Osteocyte (in vitro differentiated cells): Measurements from ENCODE around the gene PAIP2. TPM values are rescaled to one million over a fixed set of nuclear protein-coding genes. Genes with fewer than 3 reads are reported as not detected.

ENCODE experiments used
- DNase-seq: peaks from one replicate; pipeline ENCODE4 v3.0.0; 2021; ENCODE audit warnings: mixed read lengths; ENCODE audit not compliant: unreplicated experiment; ENCODE audit errors: extremely low spot score
- H3K27ac Mint-ChIP-seq: one replicate; pipeline ENCODE4 v1.8.0; 2021; ENCODE audit warnings: mild to moderate bottlenecking, mixed read lengths; ENCODE audit not compliant: unreplicated experiment
- H3K27me3 Mint-ChIP-seq: one replicate; pipeline ENCODE4 v1.8.0; 2021; ENCODE audit warnings: mixed read lengths; ENCODE audit not compliant: unreplicated experiment
- H3K36me3 Mint-ChIP-seq: one replicate; pipeline ENCODE4 v1.8.0; 2021; ENCODE audit warnings: mixed read lengths; ENCODE audit not compliant: unreplicated experiment
- H3K4me1 Mint-ChIP-seq: one replicate; pipeline ENCODE4 v1.8.0; 2021; ENCODE audit warnings: mixed read lengths; ENCODE audit not compliant: unreplicated experiment
- H3K4me3 Mint-ChIP-seq: one replicate; pipeline ENCODE4 v1.8.0; 2021; ENCODE audit warnings: mild to moderate bottlenecking, moderate library complexity, mixed read lengths; ENCODE audit not compliant: unreplicated experiment
- H3K9me3 Mint-ChIP-seq: one replicate; pipeline ENCODE4 v1.8.0; 2021; ENCODE audit warnings: mixed read lengths; ENCODE audit not compliant: unreplicated experiment
- total RNA-seq: library from RNA; stranded (reverse); gene quantifications from 2 replicates; pipeline ENCODE4 v1.2.1, GENCODE V29; 2021
- TF ChIP-seq, protein P1 (sequence below): fragments of 200-600 bp; sonication (generic); IDR thresholded peaks from 2 replicates; pipeline ENCODE4 v1.5.0; 2021; ENCODE audit warnings: antibody characterized with exemption, mild to moderate bottlenecking, moderate library complexity

Gene PAIP2
- total RNA-seq, 1 donor from 2014 or later, result 71.8 TPM

DNA sequence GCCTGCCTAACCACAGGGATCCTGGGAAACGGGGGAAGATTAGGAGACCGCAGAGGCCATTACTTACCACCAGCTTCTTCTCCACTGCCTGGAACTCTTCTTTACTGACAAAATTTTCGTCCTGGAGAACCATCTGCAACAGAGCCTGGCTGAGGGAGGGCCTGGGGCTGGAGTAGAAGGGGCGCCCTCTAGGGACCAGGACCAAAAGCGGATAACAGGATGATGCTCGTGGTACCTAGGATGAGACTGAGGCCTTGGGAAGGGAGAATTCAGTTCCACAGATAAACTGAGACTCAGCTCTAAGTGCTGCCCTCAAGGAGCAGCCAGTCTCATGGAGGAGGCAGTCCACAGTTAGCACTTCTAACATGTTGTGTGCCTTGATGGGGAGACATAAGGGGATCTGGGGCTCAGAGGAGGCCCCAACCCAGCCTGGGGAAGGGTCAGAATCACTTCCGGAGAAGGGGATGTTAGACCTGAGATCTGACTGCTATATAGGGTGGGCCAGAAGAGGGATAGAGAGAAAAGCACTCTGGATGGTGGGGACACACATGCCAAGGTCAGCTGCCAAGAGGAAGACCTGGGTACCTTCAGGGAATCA, 61.0 kb downstream of the PAIP2 start:
- H3K4me3 Mint-ChIP-seq, result peak overlapping the region; percentile 96
- TF ChIP-seq, protein P1, sequence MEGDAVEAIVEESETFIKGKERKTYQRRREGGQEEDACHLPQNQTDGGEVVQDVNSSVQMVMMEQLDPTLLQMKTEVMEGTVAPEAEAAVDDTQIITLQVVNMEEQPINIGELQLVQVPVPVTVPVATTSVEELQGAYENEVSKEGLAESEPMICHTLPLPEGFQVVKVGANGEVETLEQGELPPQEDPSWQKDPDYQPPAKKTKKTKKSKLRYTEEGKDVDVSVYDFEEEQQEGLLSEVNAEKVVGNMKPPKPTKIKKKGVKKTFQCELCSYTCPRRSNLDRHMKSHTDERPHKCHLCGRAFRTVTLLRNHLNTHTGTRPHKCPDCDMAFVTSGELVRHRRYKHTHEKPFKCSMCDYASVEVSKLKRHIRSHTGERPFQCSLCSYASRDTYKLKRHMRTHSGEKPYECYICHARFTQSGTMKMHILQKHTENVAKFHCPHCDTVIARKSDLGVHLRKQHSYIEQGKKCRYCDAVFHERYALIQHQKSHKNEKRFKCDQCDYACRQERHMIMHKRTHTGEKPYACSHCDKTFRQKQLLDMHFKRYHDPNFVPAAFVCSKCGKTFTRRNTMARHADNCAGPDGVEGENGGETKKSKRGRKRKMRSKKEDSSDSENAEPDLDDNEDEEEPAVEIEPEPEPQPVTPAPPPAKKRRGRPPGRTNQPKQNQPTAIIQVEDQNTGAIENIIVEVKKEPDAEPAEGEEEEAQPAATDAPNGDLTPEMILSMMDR, result peak; percentile 40
- no peak for DNase-seq
- no peaks in the 10 kb centered on the region for H3K9me3 Mint-ChIP-seq
- peak overlapping the region; percentile 100 for H3K27ac Mint-ChIP-seq
- peaks cover 6% of the 10 kb centered on the region for H3K36me3 Mint-ChIP-seq
- no peaks in the 10 kb centered on the region for H3K27me3 Mint-ChIP-seq
- peaks cover 33% of the 10 kb centered on the region for H3K4me1 Mint-ChIP-seq

DNA sequence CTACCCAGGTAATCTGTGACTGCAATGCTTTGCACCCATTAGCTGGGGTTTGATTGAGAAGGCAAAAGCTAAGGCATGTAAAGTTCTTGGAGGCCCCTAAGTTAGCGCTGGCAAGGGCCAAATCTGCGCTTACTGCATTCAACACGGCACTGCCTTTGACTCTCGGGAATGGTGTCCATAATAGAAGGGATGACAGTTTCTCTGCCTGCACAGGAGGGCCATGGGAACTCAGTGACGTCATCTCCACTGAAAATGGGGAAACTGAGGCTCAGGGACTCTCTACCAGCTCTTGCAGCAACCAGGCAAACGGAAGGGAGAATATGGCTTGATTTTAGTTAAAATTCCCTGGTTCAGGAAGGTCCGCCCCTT, 61.7 kb downstream of the PAIP2 start:
- TF ChIP-seq, protein P1, result no peak
- peaks cover 29% of the 10 kb centered on the region for H3K4me1 Mint-ChIP-seq

DNA sequence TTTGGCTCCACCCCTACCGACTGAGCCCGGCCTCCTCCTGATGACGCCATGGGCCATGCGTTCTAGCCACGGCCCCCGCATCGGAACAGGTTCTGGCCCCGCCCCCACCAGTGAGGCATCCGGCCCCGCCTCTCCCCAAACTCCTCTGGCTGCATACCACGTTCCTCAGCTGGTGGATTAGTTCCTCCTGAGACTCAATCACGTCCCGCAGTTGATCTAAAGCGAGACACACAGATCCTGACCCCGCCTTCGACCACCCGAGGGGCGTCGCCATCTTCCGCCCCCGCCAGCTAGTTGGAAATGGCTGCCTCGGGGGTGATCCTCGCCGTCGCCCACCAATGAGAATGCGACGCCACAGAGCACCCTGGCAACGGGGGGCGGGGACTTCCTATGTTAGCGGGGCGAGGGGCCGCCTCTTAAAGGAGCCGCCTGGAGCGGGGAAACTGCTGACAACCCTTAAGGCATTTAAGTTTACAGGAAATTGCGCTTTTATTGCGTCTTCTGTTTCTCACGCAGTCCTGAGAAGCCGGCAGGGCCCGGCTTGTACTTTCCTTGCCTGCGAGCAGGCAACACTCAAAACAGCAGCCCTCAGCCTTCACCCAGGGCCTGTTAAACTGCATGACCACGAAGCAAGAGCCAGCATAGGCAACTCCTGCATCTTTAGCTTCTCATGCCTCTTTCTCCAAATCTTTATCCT, 62.3 kb downstream of the PAIP2 start, which contains the start of gene SPATA24:
Gene SPATA24 (minus strand): TSS at position 303 of the 697 bp plus-strand sequence. CDS start 29 bp downstream, at position 274.
- Mint-ChIP-seq H3K36me3 (peaks cover 6% of the 10 kb centered on the region), H3K9me3 (no peaks in the 10 kb centered on the region), H3K4me1 (peaks cover 29% of the 10 kb centered on the region), H3K4me3 (peak within 1 kb of the TSS; percentile 96), H3K27ac (peak within 1 kb of the TSS; percentile 100), H3K27me3 (no peaks in the 10 kb centered on the region)
- TF ChIP-seq, protein P1, result no peak
- peak; percentile 98 for DNase-seq

More for the DNA sequence above, 61.7 kb downstream of the PAIP2 start:
- Mint-ChIP-seq H3K9me3 (no peaks in the 10 kb centered on the region), H3K36me3 (peaks cover 6% of the 10 kb centered on the region), H3K27ac (peak overlapping the region; percentile 100), H3K27me3 (no peaks in the 10 kb centered on the region), H3K4me3 (peak overlapping the region; percentile 96)
- no peak for DNase-seq

DNA sequence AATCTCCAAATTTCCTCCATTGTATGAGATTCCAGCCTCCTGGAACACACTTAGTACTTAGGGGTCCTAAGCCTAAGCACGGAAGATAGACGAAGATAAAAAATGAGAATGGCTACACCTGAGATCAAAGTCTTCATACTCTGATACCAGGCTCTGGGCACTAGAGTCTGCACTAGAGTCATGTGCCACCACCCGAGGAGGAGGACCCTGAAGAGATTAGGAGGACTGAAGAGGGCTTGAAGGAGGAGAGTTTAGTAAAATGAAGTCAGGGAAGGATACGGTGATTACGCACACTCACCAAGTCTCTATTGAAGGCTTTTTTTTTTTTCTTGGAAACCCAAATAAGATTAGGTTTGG, 62.8 kb downstream of the PAIP2 start:
- TF ChIP-seq, protein P1, result no peak
- DNase-seq, result no peak
- Mint-ChIP-seq H3K27me3 (no peaks in the 10 kb centered on the region), H3K4me3 (peak overlapping the region; percentile 96), H3K9me3 (no peaks in the 10 kb centered on the region), H3K27ac (peak overlapping the region; percentile 100), H3K36me3 (peaks cover 3% of the 10 kb centered on the region), H3K4me1 (peaks cover 29% of the 10 kb centered on the region)

DNA sequence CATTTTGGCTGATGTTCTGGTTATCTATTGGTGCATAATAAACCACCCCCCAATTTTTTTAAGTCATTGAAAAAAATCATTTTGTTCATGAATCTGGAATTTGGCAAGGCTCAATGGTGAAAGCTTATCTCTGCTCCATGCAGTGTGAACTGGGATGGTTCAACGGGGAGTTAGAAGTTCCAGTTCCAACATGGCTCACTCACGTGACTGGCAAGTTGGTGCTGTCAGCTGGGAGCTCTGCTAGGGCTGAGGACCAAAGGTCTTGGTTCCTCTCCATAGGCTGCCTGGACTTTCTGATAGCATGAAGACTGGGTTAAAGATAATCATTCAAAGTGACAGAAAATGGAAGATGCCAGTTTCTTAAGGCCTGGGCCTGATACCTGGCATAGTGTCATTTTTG, 65.3 kb downstream of the PAIP2 start:
- Mint-ChIP-seq H3K9me3 (no peaks in the 10 kb centered on the region), H3K27me3 (no peaks in the 10 kb centered on the region), H3K27ac (no peak overlapping the region), H3K36me3 (peaks cover under 1% of the 10 kb centered on the region), H3K4me1 (peaks cover 29% of the 10 kb centered on the region), H3K4me3 (no peak overlapping the region)
- TF ChIP-seq, protein P1, result no peak
- no peak for DNase-seq
